Adrenal gland (tissue), 19 donors: ENCODE results near the gene ELAPOR2. TPM values are rescaled to one million over a fixed set of nuclear protein-coding genes. Genes with fewer than 3 reads are reported as not detected.

Experiments
- DNase-seq, 7 donors: peaks; one replicate each; pipeline ENCODE4 v3.0.0-alpha.2; 2019 to 2020
- H3K27ac ChIP-seq, 5 donors: fragments of 200-600 bp; sonication (generic) in 4 of 5; 1 replicate in 3 of 5; 2 replicates in 2 of 5; pipeline versions ENCODE4 v1.5.1 to v1.8.0; 2016 to 2020; ENCODE audit warnings: mild to moderate bottlenecking in 1 of 5
- H3K27me3 ChIP-seq: fragments of 200-600 bp; 2 replicates; pipeline ENCODE4 v1.8.0; 2021
- H3K36me3 ChIP-seq, 2 donors: fragments of 200-600 bp; replicated peaks in 1 of 2; 1 replicate in 1 of 2; 2 replicates in 1 of 2; pipeline versions ENCODE4 v1.5.1 to v1.8.0; 2018 to 2022
- H3K4me1 ChIP-seq, 2 donors: fragments of 200-600 bp; replicated peaks in 1 of 2; 1 replicate in 1 of 2; 2 replicates in 1 of 2; pipeline versions ENCODE4 v1.5.1 to v1.8.0; 2018 to 2021
- H3K4me3 ChIP-seq, 4 donors: fragments of 200-600 bp; sonication (generic) in 3 of 4; one replicate each; pipeline ENCODE4 v1.5.1; 2016 to 2018
- H3K9me3 ChIP-seq, 3 donors: fragments of 200-600 bp; sonication (generic) in 1 of 3; replicated peaks in 1 of 3; 1 replicate in 2 of 3; 2 replicates in 1 of 3; pipeline versions ENCODE4 v1.5.1 to v1.8.0; 2016 to 2021
- POLR2A ChIP-seq, 2 donors: fragments of 450-650 bp; IDR thresholded peaks; one replicate each; pipeline ENCODE4 v1.6.1; 2017; ENCODE audit warnings: antibody characterized with exemption in 2 of 2, mild to moderate bottlenecking in 2 of 2, moderate library complexity in 1 of 2
- WGBS, 4 donors: extraction: QIAGEN DNeasy Blood & Tissue Kit in 2 of 4; methylation state at CpG; one replicate each; pipeline versions ENCODE4 v1.1.5 to v1.1.7; 2013 to 2017; 5-methylcytosine and 5-hydroxymethylcytosine counted together
- intact Hi-C, 2 donors: fragments of 100-400 bp; cut with DNase I; formaldehyde crosslinking; loops; one replicate each; pipeline versions ENCODE4 v1.14.1 to v1.15.0; 2022 to 2023
- long read RNA-seq, 10 donors: library from polyadenylated mRNA in 3 of 10; unstranded in 2 of 10; stranded (forward) in 1 of 10; transcript quantifications; one replicate each; pipeline ENCODE4 v2.0.0 and lab custom pipeline, GENCODE V29; 2021 to 2026
- polyA plus RNA-seq, 3 donors: library from polyadenylated mRNA; stranded (reverse); fragments of 200-250 nt in 2 of 3; fragments of 350-450 nt in 1 of 3; fragmentation: Illumina TruSeq in 1 of 3; extraction: RNeasy Lipid Tissue Mini Kit (QIAGEN cat#74804) in 1 of 3; gene quantifications; one replicate each; pipeline ENCODE4 v1.2.3, GENCODE V29; 2013 to 2014
- total RNA-seq, 9 donors: library from RNA; depleted of rRNA in 4 of 9; stranded (reverse); fragments of >200 nt in 4 of 9; fragments of 120-200 nt in 1 of 9; fragmentation: NEBNext Ultra II Directional in 1 of 9; extraction: Animal tissue kit (Norgen Biotek cat#: 25700) in 1 of 9; gene quantifications; one replicate each; pipeline versions ENCODE4 v1.1.0 to v1.2.4, GENCODE V29; 2013 to 2023
- TF ChIP-seq, protein P1 (sequence below), 6 experiments: fragments of 450-650 bp in 4 of 6; fragments of 200-600 bp in 2 of 6; sonication (generic) in 1 of 6; IDR thresholded peaks; 1 replicate in 5 of 6; 2 replicates in 1 of 6; pipeline versions ENCODE4 v1.5.1 to v1.8.0; 2016 to 2021; ENCODE audit warnings: antibody characterized with exemption in 6 of 6, mild to moderate bottlenecking in 2 of 6, moderate library complexity in 1 of 6
- donor health status: healthy with polysubstance abuse.
- donor health status: Bipolar disorder and iron deficiency.
- donor health status: DM: yes; HTN: yes; CAD: no.
- donor health status: DM: no; HTN: no; CAD: no.
- donor health status: DM: no; HTN: no; CAD: no.
- donor health status: DM: yes; HTN: yes; CAD: no.

ELAPOR2 gene
- total RNA-seq (10 to 100 TPM in 3 of 9 donors, 1 to 10 TPM in 6; 2.5 to 19.2 (median 7.4) TPM), polyA plus RNA-seq (1 to 10 TPM; 1.9 to 8.1 (median 2.3) TPM)
- long read RNA-seq, donor 1: 0 reads
- long read RNA-seq, donor 2: 0 reads
- long read RNA-seq, donor 3, full-length matches to known transcripts: 1 of 1 reads
- long read RNA-seq, donor 3, partial matches to known transcripts: 0 of 1 reads
- long read RNA-seq, donor 3, other reads (novel, unspliced or antisense): 0 of 1 reads
- long read RNA-seq, donor 4, partial matches to known transcripts: 3 of 3 reads
- long read RNA-seq, donor 4, other reads (novel, unspliced or antisense): 0 of 3 reads
- long read RNA-seq, donor 5, full-length matches to known transcripts: 5 of 18 reads
- long read RNA-seq, donor 5, partial matches to known transcripts: 3 of 18 reads
- long read RNA-seq, donor 5, other reads (novel, unspliced or antisense): 10 of 18 reads
- long read RNA-seq, donor 6: 0 reads
- long read RNA-seq, donor 7: 0 reads
- long read RNA-seq, donor 8: 0 reads
- long read RNA-seq, donor 9: 0 reads
- long read RNA-seq, donor 10: 0 reads

GRCh38 chr7:87059525-87060287, at the start of gene ELAPOR2:
ELAPOR2 (minus strand) TSS chr7:87059654; CDS start chr7:87059513, 141 bp downstream.
- Histone ChIP-seq H3K36me3 (no peaks in the 10 kb centered on the region), H3K27me3 (no peaks in the 10 kb centered on the region), H3K4me1 (peaks cover 8 to 11% of the 10 kb centered on the region in 2 donors), H3K27ac (peak within 1 kb of the TSS in 3 of 5 donors; percentile 26 to 54 (median 27)), H3K4me3 (peak within 1 kb of the TSS in 3 of 4 donors; percentile 25 to 80 (median 54)), H3K9me3 (no peaks in the 10 kb centered on the region)
- peak; percentile 67 to 73 for TF ChIP-seq POLR2A (IDR thresholded peaks at IDR 0.05)
- TF ChIP-seq, protein P1, sequence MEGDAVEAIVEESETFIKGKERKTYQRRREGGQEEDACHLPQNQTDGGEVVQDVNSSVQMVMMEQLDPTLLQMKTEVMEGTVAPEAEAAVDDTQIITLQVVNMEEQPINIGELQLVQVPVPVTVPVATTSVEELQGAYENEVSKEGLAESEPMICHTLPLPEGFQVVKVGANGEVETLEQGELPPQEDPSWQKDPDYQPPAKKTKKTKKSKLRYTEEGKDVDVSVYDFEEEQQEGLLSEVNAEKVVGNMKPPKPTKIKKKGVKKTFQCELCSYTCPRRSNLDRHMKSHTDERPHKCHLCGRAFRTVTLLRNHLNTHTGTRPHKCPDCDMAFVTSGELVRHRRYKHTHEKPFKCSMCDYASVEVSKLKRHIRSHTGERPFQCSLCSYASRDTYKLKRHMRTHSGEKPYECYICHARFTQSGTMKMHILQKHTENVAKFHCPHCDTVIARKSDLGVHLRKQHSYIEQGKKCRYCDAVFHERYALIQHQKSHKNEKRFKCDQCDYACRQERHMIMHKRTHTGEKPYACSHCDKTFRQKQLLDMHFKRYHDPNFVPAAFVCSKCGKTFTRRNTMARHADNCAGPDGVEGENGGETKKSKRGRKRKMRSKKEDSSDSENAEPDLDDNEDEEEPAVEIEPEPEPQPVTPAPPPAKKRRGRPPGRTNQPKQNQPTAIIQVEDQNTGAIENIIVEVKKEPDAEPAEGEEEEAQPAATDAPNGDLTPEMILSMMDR (IDR thresholded peaks at IDR 0.05): peak in 5 of 6 experiments; percentile 6 to 46 (median 30)
- intact Hi-C loops: no loop called here
- peak; percentile 55 to 85 (median 71) for DNase-seq
- 1 to 6% (median 1%) methylated on average over 7 to 70 of the region's 70 CpGs for WGBS, 4 donors

DNA sequence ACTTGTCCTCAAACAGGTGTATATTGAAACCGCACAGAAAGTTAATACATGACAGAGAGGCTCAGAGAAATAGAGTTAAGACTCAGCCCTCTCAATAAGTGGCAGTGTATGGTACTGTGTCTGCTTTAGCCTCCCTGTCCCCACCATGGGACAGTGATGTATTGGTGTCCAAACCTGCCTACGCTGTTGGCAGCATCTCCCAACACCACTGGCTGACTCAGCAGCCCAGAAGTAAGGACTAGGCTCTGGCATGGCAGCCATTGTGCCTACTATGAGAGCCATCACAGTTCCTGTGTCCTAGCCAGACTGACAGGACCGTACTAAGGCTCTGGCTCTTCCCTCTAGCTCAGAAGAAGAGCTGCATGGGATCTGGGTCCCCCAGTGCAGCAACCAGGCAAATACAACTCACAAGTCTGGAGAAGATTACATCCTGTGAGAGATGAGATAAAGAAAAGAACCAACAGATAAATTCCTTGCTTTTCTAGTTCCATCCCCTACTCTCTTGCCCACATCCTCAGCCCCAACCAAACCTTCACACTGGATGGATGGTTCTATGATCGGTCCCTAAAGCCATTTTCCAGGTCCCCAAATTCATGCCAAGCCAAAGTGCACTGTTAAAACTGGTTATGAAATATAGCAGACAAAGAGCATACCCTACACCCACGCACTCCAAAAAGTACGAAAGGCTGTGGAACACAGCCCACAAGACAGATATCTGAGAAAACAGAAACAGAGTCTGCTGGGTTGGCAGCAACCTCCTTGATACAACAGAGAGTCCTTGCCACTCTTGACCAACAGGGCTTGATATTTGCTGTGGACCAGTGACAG, 48.7 kb upstream of the ELAPOR2 start:
- Histone ChIP-seq H3K27ac (no peak overlapping the region), H3K4me1 (no peaks in the 10 kb centered on the region), H3K36me3 (no peaks in the 10 kb centered on the region), H3K27me3 (no peaks in the 10 kb centered on the region), H3K4me3 (no peak overlapping the region), H3K9me3 (no peaks in the 10 kb centered on the region)
- intact Hi-C loops: no loop called here
- 76 to 86% (median 78%) methylated on average over 6 of the region's 6 CpGs for WGBS, 4 donors
- TF ChIP-seq POLR2A (IDR thresholded peaks at IDR 0.05): no peak
- TF ChIP-seq, protein P1 (IDR thresholded peaks at IDR 0.05): no peak
- DNase-seq: no peak

GRCh38 chr7:87106974-87107612, 47.6 kb upstream of the ELAPOR2 start:
- H3K4me3 ChIP-seq: no peak overlapping the region
- H3K36me3 ChIP-seq: no peaks in the 10 kb centered on the region
- 52 to 57% (median 54%) methylated on average over 4 of the region's 4 CpGs for WGBS, 4 donors
- H3K27me3 ChIP-seq: no peaks in the 10 kb centered on the region
- intact Hi-C loops: no loop called here
- TF ChIP-seq, protein P1 (IDR thresholded peaks at IDR 0.05): no peak
- no peak for TF ChIP-seq POLR2A (IDR thresholded peaks at IDR 0.05)
- DNase-seq: no peak
- H3K27ac ChIP-seq: no peak overlapping the region
- H3K9me3 ChIP-seq: no peaks in the 10 kb centered on the region
- no peaks in the 10 kb centered on the region for H3K4me1 ChIP-seq
